Measurements from ENCODE around the gene TNFAIP8L1. TPM values are rescaled to one million over a fixed set of nuclear protein-coding genes. Genes with fewer than 3 reads are reported as not detected.
A peak's percentile ranks its signal among the peaks of the same experiment; 100 is the strongest.

Gene TNFAIP8L1
- total RNA-seq, 1 donor from 2014 or later = 4.2 TPM

DNA sequence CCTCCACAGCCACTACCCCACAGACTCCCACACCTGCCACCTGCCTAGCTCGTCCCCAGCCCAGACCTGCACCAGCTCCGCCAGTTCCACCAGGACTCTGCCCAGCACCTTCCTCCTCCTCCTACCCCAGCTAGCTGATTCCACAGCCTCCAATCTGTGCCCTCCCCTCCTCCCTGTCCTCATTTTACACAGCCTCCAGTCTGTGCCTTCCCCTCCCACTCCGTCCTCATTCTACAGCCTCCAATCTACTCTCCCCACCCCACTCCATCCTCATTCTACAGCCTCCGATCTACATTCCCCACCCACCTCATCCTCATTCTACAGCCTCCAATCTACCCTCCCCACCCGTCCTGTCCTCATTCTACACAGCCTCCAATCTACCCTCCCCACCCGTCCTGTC lies 23.5 kb downstream of the TNFAIP8L1 start:
- H3K4me3 Mint-ChIP-seq (ENCODE audit: unreplicated experiment) = no peak overlapping the region
- no peak overlapping the region for H3K27ac Mint-ChIP-seq (ENCODE audit: unreplicated experiment)
- H3K9me3 Mint-ChIP-seq (ENCODE audit: low read depth) = no peaks in the 10 kb centered on the region
- no peaks in the 10 kb centered on the region for H3K27me3 Mint-ChIP-seq (ENCODE audit: low read depth)
- peaks cover 21% of the 10 kb centered on the region for H3K36me3 Mint-ChIP-seq (ENCODE audit: low read depth)
- TF ChIP-seq, protein P1, sequence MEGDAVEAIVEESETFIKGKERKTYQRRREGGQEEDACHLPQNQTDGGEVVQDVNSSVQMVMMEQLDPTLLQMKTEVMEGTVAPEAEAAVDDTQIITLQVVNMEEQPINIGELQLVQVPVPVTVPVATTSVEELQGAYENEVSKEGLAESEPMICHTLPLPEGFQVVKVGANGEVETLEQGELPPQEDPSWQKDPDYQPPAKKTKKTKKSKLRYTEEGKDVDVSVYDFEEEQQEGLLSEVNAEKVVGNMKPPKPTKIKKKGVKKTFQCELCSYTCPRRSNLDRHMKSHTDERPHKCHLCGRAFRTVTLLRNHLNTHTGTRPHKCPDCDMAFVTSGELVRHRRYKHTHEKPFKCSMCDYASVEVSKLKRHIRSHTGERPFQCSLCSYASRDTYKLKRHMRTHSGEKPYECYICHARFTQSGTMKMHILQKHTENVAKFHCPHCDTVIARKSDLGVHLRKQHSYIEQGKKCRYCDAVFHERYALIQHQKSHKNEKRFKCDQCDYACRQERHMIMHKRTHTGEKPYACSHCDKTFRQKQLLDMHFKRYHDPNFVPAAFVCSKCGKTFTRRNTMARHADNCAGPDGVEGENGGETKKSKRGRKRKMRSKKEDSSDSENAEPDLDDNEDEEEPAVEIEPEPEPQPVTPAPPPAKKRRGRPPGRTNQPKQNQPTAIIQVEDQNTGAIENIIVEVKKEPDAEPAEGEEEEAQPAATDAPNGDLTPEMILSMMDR (IDR thresholded peaks at IDR 0.05) = no peak
- H3K4me1 Mint-ChIP-seq (ENCODE audit: low read depth) = no peaks in the 10 kb centered on the region
- no peak for DNase-seq (ENCODE audit: low spot score)

DNA sequence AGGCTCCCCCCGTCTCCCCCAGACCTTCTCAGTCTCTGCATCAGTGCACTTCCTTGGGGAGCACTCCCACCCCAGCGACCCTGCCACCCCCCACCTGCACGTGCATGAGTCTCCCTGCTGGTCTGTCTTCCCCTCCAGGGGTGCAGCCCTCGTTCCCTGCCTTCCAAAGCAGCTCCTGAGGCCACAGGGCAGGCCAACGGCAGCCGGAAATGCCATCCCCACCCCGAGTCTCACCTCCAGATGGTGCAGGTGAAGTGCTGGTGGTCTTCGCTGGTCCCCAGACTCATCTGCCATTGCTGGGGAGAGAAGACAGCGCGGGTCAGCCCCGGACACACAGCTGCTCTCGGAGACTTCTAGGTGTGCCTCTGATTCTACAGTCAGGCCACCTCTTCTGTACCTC lies 25.3 kb downstream of the TNFAIP8L1 start:
- Mint-ChIP-seq H3K9me3 (ENCODE audit: low read depth) (no peaks in the 10 kb centered on the region), H3K36me3 (ENCODE audit: low read depth) (peaks cover 17% of the 10 kb centered on the region), H3K27ac (ENCODE audit: unreplicated experiment) (no peak overlapping the region), H3K4me1 (ENCODE audit: low read depth) (peaks cover 17% of the 10 kb centered on the region), H3K4me3 (ENCODE audit: unreplicated experiment) (no peak overlapping the region), H3K27me3 (ENCODE audit: low read depth) (no peaks in the 10 kb centered on the region)
- no peak for DNase-seq (ENCODE audit: low spot score)
- TF ChIP-seq, protein P1 (IDR thresholded peaks at IDR 0.05) = no peak

- Mint-ChIP-seq H3K27ac (ENCODE audit: unreplicated experiment) (peak within 1 kb of the TSS; percentile 91), H3K4me3 (ENCODE audit: unreplicated experiment) (peak within 1 kb of the TSS; percentile 86), H3K27me3 (ENCODE audit: low read depth) (no peaks in the 10 kb centered on the region), H3K4me1 (ENCODE audit: low read depth) (peaks cover 17% of the 10 kb centered on the region), H3K36me3 (ENCODE audit: low read depth) (peaks cover 5% of the 10 kb centered on the region), H3K9me3 (ENCODE audit: low read depth) (no peaks in the 10 kb centered on the region)
- TF ChIP-seq, protein P1 (IDR thresholded peaks at IDR 0.05) = no peak
- no peak for DNase-seq (ENCODE audit: low spot score)
These were observed 30.6 kb downstream of the TNFAIP8L1 start, which contains the start of gene MYDGF for GRCh38 chr19:4669723-4670480. Gene MYDGF (minus strand): TSS chr19:4670342. CDS start chr19:4670334, 8 bp downstream.

DNA sequence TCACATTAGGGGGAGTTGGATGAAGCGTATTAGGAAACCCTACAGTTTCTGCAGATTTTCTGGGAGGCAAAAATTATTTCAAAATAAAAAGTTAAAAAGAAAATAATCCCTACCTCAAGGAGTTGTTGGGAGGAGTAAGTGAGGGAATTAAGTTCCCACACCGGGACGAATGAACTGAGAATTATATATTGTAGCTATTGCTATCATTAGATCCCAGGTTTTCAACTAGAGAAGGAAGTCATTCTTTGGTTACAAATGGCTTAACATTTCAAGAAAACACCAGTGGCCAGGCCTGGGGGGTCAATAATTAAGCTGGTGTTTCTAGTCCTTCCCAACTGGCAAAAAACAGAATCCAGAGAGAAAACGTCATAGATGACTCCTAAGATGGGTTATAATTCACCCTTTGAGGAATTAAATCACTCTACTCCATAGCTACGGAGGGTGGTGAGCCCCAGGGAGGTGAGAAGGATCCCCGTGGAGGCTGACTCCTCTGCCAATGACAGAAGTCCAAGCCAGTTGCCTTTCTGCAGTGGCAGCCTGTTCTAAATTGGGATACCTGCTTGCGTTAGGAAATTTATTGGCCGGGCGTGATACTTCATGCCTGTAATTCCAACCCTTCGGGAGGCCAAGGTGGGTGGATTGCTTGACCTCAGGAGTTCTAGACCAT lies 32.0 kb downstream of the TNFAIP8L1 start:
- H3K36me3 Mint-ChIP-seq (ENCODE audit: low read depth) = peaks cover 5% of the 10 kb centered on the region

GRCh38 chr19:4673216-4673615 lies 33.9 kb downstream of the TNFAIP8L1 start:
- H3K9me3 Mint-ChIP-seq (ENCODE audit: low read depth) = no peaks in the 10 kb centered on the region
- H3K4me3 Mint-ChIP-seq (ENCODE audit: unreplicated experiment) = no peak overlapping the region
- H3K4me1 Mint-ChIP-seq (ENCODE audit: low read depth) = peaks cover 14% of the 10 kb centered on the region
- H3K36me3 Mint-ChIP-seq (ENCODE audit: low read depth) = peaks cover 6% of the 10 kb centered on the region
- TF ChIP-seq, protein P1 (IDR thresholded peaks at IDR 0.05) = no peak
- H3K27me3 Mint-ChIP-seq (ENCODE audit: low read depth) = no peaks in the 10 kb centered on the region
- DNase-seq (ENCODE audit: low spot score) = no peak
- H3K27ac Mint-ChIP-seq (ENCODE audit: unreplicated experiment) = no peak overlapping the region

More for the DNA sequence above, 32.0 kb downstream of the TNFAIP8L1 start:
- DNase-seq (ENCODE audit: low spot score) = no peak
- H3K27ac Mint-ChIP-seq (ENCODE audit: unreplicated experiment) = peak overlapping the region; percentile 69
- H3K9me3 Mint-ChIP-seq (ENCODE audit: low read depth) = no peaks in the 10 kb centered on the region
- no peak overlapping the region for H3K4me3 Mint-ChIP-seq (ENCODE audit: unreplicated experiment)
- H3K27me3 Mint-ChIP-seq (ENCODE audit: low read depth) = no peaks in the 10 kb centered on the region
- peaks cover 17% of the 10 kb centered on the region for H3K4me1 Mint-ChIP-seq (ENCODE audit: low read depth)
- TF ChIP-seq, protein P1 (IDR thresholded peaks at IDR 0.05) = no peak

Measured in chondrocyte (in vitro differentiated cells).